Hepatocyte (in vitro differentiated cells): ENCODE measurements around the gene LYSET. TPM values are rescaled to one million over a fixed set of nuclear protein-coding genes. Genes with fewer than 3 reads are reported as not detected.

Experiments
- DNase-seq: peaks from one replicate; pipeline ENCODE4 v3.0.0-alpha.2; 2016; ENCODE audit warnings: low spot score
- H2AFZ ChIP-seq: fragments of 200-600 bp; sonication (generic); 2 replicates; pipeline ENCODE4 v1.6.0; 2016; ENCODE audit warnings: antibody characterized with exemption, mild to moderate bottlenecking
- H3K27ac ChIP-seq: fragments of 200-600 bp; sonication (generic); 2 replicates; pipeline ENCODE4 v1.5.1; 2016; ENCODE audit warnings: mild to moderate bottlenecking
- H3K27me3 ChIP-seq: fragments of 200-600 bp; sonication (generic); 2 replicates; pipeline ENCODE4 v1.6.1; 2016
- H3K36me3 ChIP-seq: fragments of 200-600 bp; sonication (generic); replicated peaks from 2 replicates; pipeline ENCODE4 v1.5.1; 2016; ENCODE audit warnings: low read depth; ENCODE audit not compliant: insufficient read depth
- H3K4me1 ChIP-seq: fragments of 200-600 bp; sonication (generic); 2 replicates; pipeline ENCODE4 v1.5.1; 2016; ENCODE audit warnings: mild to moderate bottlenecking, moderate library complexity; ENCODE audit not compliant: insufficient read depth
- H3K4me2 ChIP-seq: fragments of 200-600 bp; sonication (generic); 2 replicates; pipeline ENCODE4 v1.6.0; 2016
- H3K4me3 ChIP-seq: fragments of 200-600 bp; sonication (generic); 2 replicates; pipeline ENCODE4 v1.5.1; 2016; ENCODE audit warnings: mild to moderate bottlenecking
- H3K79me2 ChIP-seq: fragments of 200-600 bp; sonication (generic); 2 replicates; pipeline ENCODE4 v1.6.0; 2017; ENCODE audit warnings: mild to moderate bottlenecking
- H3K9me2 ChIP-seq: fragments of 200-600 bp; sonication (generic); replicated peaks from 2 replicates; pipeline ENCODE4 v1.6.0; 2017; ENCODE audit warnings: mild to moderate bottlenecking; ENCODE audit not compliant: insufficient read depth
- H3K9me3 ChIP-seq: fragments of 200-600 bp; sonication (generic); 2 replicates; pipeline ENCODE4 v1.5.1; 2016; ENCODE audit warnings: low read depth, mild to moderate bottlenecking
- H4K20me1 ChIP-seq: fragments of 200-600 bp; sonication (generic); 2 replicates; pipeline ENCODE4 v1.6.0; 2016; ENCODE audit warnings: mild to moderate bottlenecking; ENCODE audit not compliant: insufficient read depth, poor library complexity, severe bottlenecking
- CTCF ChIP-seq: fragments of 200-600 bp; sonication (generic); IDR thresholded peaks from 2 replicates; pipeline ENCODE4 v1.5.1; 2016; ENCODE audit warnings: antibody characterized with exemption, mild to moderate bottlenecking; ENCODE audit not compliant: poor library complexity
- EZH2 ChIP-seq: fragments of 200-600 bp; sonication (generic); IDR thresholded peaks from 2 replicates; pipeline ENCODE4 v1.6.1; 2016; ENCODE audit warnings: antibody characterized with exemption, mild to moderate bottlenecking, borderline replicate concordance
- EZH2phosphoT487 ChIP-seq: fragments of 200-600 bp; sonication (generic); IDR thresholded peaks from one replicate; pipeline ENCODE4 v1.6.1; 2018; ENCODE audit warnings: antibody characterized with exemption, mild to moderate bottlenecking, low read depth, moderate library complexity; ENCODE audit not compliant: unreplicated experiment, severe bottlenecking
- WGBS: methylation state at CpG from one replicate; pipeline ENCODE4 v1.1.6; 2016; ENCODE audit warnings: low lambda C conversion rate; ENCODE audit errors: missing lambda C conversion rate; 5-methylcytosine and 5-hydroxymethylcytosine counted together
- polyA plus RNA-seq: library from polyadenylated mRNA; unstranded; fragments of >200 nt; fragmentation: Nextera tagmentation; extraction: Ambion mirVana; gene quantifications from 2 replicates; pipeline ENCODE4 v1.2.1, GENCODE V29; 2016
- total RNA-seq: library from RNA; depleted of rRNA; stranded (reverse); fragments of >200 nt; gene quantifications from 2 replicates; pipeline ENCODE4 v1.2.3, GENCODE V29; 2014

The LYSET gene
- total and polyA plus RNA-seq, 2 experiments from 2014 or later = 17.8 to 53.0 TPM

GRCh38 chr14:93195316-93195999, 10.3 kb downstream of the LYSET start:
- no peaks in the 10 kb centered on the region for H3K9me3 ChIP-seq
- H3K4me1 ChIP-seq = peaks cover 3% of the 10 kb centered on the region
- TF ChIP-seq EZH2phosphoT487 = no peak
- TF ChIP-seq EZH2 = no peak
- no peak for TF ChIP-seq CTCF
- peak overlapping the region; percentile 3 for H3K27ac ChIP-seq
- WGBS = 95% methylated on average over 1 of the region's 1 CpG
- H3K9me2 ChIP-seq = no peaks in the 10 kb centered on the region
- H3K4me3 ChIP-seq = no peak overlapping the region
- H3K79me2 ChIP-seq = no peaks in the 10 kb centered on the region
- H2AFZ ChIP-seq = no peak overlapping the region
- no peak for DNase-seq
- no peaks in the 10 kb centered on the region for H4K20me1 ChIP-seq
- H3K36me3 ChIP-seq = no peaks in the 10 kb centered on the region
- no peaks in the 10 kb centered on the region for H3K27me3 ChIP-seq
- no peak overlapping the region for H3K4me2 ChIP-seq

- H3K9me3 ChIP-seq = no peaks in the 10 kb centered on the region
- H3K27ac ChIP-seq = no peak overlapping the region
- H2AFZ ChIP-seq = no peak overlapping the region
- TF ChIP-seq EZH2phosphoT487 = no peak
- TF ChIP-seq CTCF = no peak
- H3K4me1 ChIP-seq = peaks cover 3% of the 10 kb centered on the region
- no peaks in the 10 kb centered on the region for H3K27me3 ChIP-seq
- H3K4me2 ChIP-seq = no peak overlapping the region
- H3K9me2 ChIP-seq = no peaks in the 10 kb centered on the region
- no peaks in the 10 kb centered on the region for H4K20me1 ChIP-seq
- DNase-seq = no peak
- no peaks in the 10 kb centered on the region for H3K36me3 ChIP-seq
- 98% methylated on average over 4 of the region's 4 CpGs for WGBS
- no peak overlapping the region for H3K4me3 ChIP-seq
- no peaks in the 10 kb centered on the region for H3K79me2 ChIP-seq
These were observed 13.9 kb downstream of the LYSET start for GRCh38 chr14:93199031-93199430.

GRCh38 chr14:93200553-93200952, 15.4 kb downstream of the LYSET start:
- H3K36me3 ChIP-seq = no peaks in the 10 kb centered on the region
- no peak for TF ChIP-seq CTCF
- TF ChIP-seq EZH2 = no peak
- no peak for TF ChIP-seq EZH2phosphoT487
- no peak for DNase-seq
- H3K9me3 ChIP-seq = no peaks in the 10 kb centered on the region
- no peaks in the 10 kb centered on the region for H3K27me3 ChIP-seq
- H3K79me2 ChIP-seq = peaks cover 13% of the 10 kb centered on the region
- H3K4me1 ChIP-seq = peaks cover 3% of the 10 kb centered on the region
- no peak overlapping the region for H3K27ac ChIP-seq
- no peak overlapping the region for H3K4me3 ChIP-seq
- H3K9me2 ChIP-seq = no peaks in the 10 kb centered on the region
- no peaks in the 10 kb centered on the region for H4K20me1 ChIP-seq
- no peak overlapping the region for H3K4me2 ChIP-seq
- WGBS = over 99% methylated on average over 5 of the region's 5 CpGs
- no peak overlapping the region for H2AFZ ChIP-seq
